DMS 273 (cell line): ENCODE results near the gene UNC50.
"Not testable (repeated sequence)": the region's sequence is repeated elsewhere in the genome, so short reads cannot be mapped to it uniquely, and the experiment has no call there.

Experiments used
- DNase-seq: peaks from one replicate; lab custom pipeline; 2025; ENCODE audit not compliant: unreplicated experiment; lab: John Stamatoyannopoulos, UW

The UNC50 gene

DNA sequence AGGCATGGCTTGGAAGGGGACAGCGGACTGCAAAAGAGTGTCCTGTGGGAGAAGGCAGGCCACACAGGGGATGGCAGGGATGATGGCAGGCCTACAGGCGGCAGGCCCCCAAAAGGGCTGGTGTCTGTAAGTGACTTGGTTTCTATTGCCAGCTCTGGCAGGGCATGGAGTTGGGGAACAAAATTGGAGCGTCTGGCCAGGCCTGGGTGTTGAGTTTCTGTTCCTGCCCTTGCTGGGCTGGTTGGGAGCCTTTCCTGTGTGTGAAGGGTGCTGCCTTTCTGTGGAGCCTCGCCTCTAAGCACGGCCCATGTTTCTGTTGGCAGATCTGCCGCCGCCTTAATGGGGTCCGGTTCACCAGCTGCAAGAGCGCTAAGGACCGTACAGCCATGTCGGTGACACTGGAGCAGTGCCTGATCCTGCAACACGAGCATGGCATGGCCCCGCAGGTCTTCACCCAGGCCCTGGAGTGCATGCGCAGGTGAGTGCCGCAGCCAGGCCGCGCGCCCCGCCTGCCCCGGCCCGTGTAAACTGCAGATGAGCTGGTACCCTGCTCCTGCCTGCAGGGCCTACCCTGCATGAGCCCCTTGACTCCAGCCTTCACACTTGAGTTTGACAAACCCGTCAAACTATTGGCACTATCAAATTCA, 31.6 kb upstream of the UNC50 start:
- DNase-seq: no peak

DNA sequence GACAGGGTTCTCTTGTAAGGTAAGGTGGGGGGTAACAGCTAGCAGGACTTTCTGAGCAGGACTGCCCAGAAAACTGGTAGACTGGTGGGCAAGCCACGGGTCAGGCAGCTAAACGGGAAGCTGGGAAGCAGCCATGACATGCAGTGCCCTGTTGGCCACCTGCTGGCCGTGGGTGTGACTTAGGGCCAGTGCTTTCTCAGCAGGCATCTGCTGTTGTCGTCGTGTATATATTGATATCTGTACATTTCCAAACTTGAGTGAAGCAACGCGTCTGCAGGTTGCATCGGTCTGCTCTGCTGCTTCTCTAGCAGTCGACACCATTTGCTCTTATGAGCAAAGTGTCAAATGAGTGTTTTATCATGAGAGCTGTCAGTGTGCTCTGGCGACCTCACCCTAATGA, 31.1 kb upstream of the UNC50 start:
- peak; percentile 4 for DNase-seq

- no peak for DNase-seq
Observed at GRCh38 chr2:98578231-98578630, 30.2 kb upstream of the UNC50 start.

DNA sequence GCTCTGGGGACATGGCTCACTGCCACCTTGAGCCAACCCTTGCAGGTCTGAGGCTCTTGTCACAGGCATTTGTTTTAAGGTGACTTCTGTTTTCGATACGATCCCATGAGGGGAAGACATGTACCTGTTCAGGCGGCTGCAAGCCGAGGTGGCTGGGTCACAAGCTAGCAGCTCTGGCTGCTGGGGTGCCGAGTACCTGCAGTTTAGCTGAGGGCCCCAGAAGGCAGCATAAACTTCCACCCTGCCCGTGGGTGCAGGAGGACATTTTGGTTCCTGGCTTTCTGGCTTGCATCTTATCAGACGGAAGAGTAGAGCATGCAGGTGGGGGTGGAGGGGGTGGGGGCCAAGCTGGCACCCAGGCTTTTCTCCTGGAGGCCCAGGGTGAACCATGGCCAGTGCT, 28.5 kb upstream of the UNC50 start:
- no peak for DNase-seq

- DNase-seq: no peak
Observed at GRCh38 chr2:98580656-98581284, 27.6 kb upstream of the UNC50 start.

GRCh38 chr2:98582523-98582922, 25.9 kb upstream of the UNC50 start:
- no peak for DNase-seq

GRCh38 chr2:98583276-98583675, 25.1 kb upstream of the UNC50 start:
- DNase-seq: no peak

DNA sequence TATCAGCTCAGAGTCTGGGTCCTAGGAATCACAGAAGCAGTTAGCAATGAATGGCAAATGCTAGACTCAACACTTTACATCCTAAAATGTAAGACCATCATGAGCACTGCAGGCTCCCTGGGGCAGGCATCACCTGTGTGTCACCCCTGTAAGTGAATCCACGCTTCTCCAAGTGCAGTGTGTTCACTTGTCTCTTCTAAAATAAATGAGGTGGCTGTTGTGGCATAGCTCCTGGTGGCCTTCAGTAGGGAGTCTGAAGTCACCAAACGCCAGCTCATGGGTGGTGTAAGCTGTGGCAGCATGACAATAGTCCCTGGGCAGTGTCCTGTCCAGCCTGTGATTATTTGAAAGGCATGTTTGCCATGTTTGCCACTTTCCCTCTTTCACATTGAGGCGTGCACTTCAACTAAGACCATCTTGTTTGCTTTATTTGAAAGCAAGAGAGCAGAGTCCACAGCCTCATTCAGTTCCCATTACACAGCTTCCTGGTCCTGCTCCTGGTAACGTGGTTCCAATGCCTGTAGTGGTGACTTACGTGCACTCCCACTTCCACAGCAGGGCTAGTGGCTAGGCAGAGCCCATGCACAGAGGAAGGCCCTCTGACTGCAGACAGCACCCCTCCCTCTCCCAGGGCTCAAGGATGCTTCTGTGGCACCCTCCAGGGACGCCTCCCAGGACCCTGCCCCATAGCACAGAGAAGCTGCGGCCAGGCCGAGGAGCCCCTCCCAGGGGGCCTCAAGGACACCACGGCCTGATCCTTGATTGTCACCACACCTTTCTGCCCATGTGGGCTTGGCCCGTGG, 24.4 kb upstream of the UNC50 start:
- no peak for DNase-seq

DNA sequence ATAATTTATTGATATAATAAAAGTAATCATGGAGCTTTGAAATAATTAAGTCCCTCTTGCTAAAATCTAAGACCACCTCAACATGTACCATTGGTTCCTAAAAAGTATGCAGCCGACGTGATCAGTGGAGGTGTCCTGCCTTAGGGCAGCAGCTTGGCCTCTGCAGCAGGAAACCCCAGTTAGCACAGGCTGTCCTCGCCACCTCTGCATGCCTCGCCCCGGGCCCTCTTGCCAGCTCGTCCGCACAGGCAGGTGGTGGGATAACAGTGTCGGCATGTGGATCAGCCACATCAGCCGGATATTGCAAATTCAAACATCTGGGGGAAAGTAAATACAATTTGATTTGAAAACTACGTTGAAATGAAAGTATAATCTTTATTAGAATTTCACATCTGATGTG, 23.0 kb upstream of the UNC50 start:
- DNase-seq: no peak

DNA sequence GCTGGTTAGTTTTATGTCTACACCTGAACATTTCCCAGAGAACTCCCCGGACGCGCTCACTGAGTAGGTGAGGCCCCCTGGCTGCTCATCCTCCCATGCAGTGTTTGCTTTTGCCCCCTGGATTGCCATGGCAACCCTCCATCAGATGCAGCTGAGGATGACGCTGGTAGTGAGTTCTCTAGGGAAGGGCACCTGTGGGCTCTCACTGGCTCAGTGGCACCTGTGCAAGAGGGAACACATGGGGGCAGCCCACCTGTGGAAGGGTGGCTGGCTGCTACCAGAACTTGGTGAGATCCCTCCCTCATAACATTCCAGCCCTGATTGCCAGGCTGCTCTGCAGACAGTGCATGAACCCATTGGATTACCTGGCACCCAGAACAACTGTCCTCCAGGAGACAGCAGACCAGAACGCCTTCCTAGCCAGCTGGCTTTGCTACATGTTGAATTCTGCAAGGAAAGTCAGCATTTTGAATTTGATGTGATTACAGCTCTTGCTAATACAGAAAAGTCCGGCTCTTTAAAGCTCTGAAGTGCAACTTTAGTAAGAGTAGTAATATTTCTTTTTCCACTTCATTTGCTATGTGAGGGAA, 21.7 kb upstream of the UNC50 start:
- no peak for DNase-seq

- no peak for DNase-seq
Observed at GRCh38 chr2:98588880-98589431, 19.4 kb upstream of the UNC50 start.

- DNase-seq: no peak
Observed at GRCh38 chr2:98589489-98589888, 18.9 kb upstream of the UNC50 start.

DNA sequence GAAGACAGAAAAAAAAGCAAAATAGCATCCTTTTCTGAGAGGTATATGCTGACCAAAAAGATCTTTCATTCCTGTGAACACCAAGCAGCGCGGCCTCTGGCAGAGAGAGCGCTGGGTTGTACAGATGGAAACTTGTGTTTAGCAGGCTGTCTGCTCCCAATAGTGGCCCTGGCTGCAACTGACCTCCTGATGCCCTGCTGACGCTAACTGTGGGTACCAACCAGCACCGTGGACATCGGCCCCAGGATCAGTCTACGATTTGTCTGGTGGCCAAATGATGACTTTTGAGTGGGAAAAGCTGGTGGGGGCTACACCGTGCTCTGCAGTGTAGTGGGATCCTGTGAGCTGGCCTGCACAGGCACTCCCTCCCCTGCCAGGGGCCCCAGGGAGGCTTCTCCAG, 15.8 kb upstream of the UNC50 start:
- DNase-seq: no peak

DNA sequence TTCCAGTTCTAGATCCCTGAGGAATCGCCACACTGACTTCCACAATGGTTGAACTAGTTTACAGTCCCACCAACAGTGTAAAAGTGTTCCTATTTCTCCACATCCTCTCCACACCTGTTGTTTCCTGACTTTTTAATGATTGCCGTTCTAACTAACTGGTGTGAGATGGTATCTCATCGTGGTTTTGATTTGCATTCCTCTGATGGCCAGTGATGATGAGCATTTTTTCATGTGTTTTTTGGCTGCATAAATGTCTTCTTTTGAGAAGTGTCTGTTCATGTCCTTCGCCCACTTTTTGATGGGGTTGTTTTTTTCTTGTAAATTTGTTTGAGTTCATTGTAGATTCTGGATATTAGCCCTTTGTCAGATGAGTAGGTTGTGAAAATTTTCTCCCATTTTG, 13.7 kb upstream of the UNC50 start:
- DNase-seq: not testable (repeated sequence)

GRCh38 chr2:98598781-98599428, 9.5 kb upstream of the UNC50 start:
- no peak for DNase-seq

GRCh38 chr2:98601532-98602132, 6.8 kb upstream of the UNC50 start:
- DNase-seq: peak; percentile 54

- DNase-seq: peak; percentile 44
Observed at GRCh38 chr2:98604547-98604946, 3.8 kb upstream of the UNC50 start.

- DNase-seq: no peak
Observed at GRCh38 chr2:98605076-98605475, 3.3 kb upstream of the UNC50 start.

DNA sequence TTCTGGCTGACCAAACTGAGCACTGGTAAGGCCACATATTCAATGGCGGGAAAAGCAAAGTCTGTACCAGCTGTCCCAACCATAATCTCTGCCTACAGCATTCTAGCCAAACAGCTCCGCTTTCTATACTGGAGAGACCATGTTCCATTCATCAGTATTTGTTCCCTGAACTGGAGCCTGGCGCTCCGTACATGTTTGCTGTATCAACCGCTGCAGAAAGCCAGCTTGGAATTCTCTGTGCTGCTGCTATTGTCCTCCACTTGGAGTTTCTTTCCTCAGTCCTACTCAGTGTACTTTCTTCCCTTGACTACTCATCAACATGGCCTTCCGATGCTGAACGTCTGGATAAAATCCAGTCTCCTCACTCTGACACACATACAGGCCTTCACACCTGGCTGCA, 2.0 kb upstream of the UNC50 start:
- DNase-seq: no peak

DNA sequence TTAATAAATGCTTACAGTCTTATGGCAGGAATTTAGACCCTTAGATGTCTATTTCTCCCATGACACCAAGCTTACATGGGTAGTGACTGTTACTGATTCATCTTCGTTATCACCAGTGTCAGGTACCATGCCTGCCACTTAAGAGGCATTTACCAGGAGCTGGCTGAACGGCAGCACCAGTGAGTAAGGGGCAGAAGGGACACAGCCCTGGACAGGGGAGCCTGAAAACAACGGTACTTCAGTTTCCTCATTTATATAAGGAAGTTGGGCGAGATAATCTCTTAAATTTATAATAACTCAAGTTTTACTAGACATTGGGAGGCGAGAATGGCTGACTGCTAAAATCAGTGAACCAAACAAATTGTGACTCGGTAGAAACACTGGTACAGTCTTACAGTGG, 1.3 kb upstream of the UNC50 start:
- no peak for DNase-seq

DNA sequence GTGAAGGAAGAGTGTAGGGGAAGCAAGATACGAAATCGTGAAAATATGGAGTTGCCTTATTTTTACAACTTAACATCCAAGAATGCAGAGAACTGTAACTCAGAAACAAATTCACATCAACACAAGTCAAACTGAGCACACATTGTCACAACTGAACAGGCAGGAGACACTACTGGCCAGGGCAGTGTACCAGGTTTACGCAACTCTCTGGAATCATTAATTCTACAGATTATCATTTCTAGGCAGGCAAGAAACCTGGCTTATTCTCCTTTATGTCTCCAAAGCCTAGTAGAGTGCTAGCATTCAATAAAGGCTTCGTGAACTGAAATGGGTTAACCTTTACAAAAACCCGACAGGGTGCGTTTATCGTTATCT, 661 bp upstream of the UNC50 start:
- DNase-seq: peak; percentile 26
